Effector CD4-positive, alpha-beta T cell (primary cell): ENCODE results near the gene MARK3.

Experiments used
- DNase-seq: peaks from one replicate; pipeline ENCODE4 v3.0.0-alpha.2; 2020

Gene MARK3

GRCh38 chr14:103540821-103541708 is 155.8 kb downstream of the MARK3 start:
- no peak for DNase-seq

- no peak for DNase-seq
Measured at GRCh38 chr14:103541709-103542604, 156.7 kb downstream of the MARK3 start.

- DNase-seq = no peak
Measured at GRCh38 chr14:103542605-103543088, 157.4 kb downstream of the MARK3 start.

- no peak for DNase-seq
Measured at GRCh38 chr14:103543140-103543539, 157.9 kb downstream of the MARK3 start.

- DNase-seq = no peak
Measured at GRCh38 chr14:103543721-103544387, 158.6 kb downstream of the MARK3 start.

GRCh38 chr14:103544388-103545218 is 159.4 kb downstream of the MARK3 start:
- DNase-seq = no peak

- DNase-seq = no peak
Measured at GRCh38 chr14:103545219-103545914, 160.2 kb downstream of the MARK3 start.

- DNase-seq = no peak
Measured at GRCh38 chr14:103545915-103546651, 160.9 kb downstream of the MARK3 start.

GRCh38 chr14:103546652-103547454 is 161.6 kb downstream of the MARK3 start:
- DNase-seq = peak; percentile 82

- DNase-seq = no peak
Measured at GRCh38 chr14:103547455-103547940, 162.3 kb downstream of the MARK3 start.

GRCh38 chr14:103547941-103548462 is 162.8 kb downstream of the MARK3 start:
- no peak for DNase-seq

- no peak for DNase-seq
Measured at GRCh38 chr14:103548463-103549351, 163.5 kb downstream of the MARK3 start.

GRCh38 chr14:103549361-103550311 is 164.4 kb downstream of the MARK3 start:
- no peak for DNase-seq

GRCh38 chr14:103550451-103551337 is 165.5 kb downstream of the MARK3 start:
- no peak for DNase-seq

- no peak for DNase-seq
Measured at GRCh38 chr14:103551338-103551762, 166.1 kb downstream of the MARK3 start.
